Measurements from ENCODE around the gene FAM83F.
A peak's percentile ranks its signal among the peaks of the same experiment; 100 is the strongest.

Gene FAM83F

DNA sequence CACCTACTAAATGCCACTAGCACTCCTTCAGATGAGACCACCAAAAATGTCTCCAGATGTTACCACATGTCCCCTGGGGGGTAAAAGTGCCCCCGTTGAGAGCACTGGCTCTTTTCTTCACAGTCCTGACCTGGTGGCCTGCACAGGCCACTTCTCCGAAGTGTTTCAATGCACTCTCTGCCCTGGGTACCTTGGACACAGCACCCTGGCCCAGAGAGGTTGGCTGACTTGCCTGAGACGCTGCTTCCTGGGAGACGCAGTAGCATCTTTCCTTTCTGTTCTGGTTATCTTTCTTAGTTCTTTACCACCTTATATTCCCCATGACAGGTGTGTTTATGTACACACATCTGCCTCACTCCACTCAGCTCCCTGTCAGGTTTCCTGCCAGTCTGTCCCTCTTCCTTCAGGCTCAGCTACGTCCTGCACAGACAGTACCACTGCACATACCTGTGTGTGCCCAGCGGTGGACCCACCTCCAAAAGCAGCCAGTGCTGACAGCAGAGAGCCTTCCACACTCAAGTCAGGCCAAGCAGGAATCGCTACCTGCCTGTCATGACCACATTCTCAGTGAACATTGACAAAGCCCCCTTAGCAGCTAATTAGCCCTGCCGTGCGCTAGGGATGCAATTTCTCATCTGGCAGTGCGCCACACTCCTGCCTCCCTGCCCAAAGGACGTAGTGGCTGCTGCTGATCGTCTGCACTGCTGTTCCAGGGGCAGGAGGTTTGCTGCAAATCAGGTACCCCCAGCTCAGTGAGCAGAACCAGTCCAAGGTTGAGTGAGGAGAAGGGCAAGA, 39.0 kb downstream of the FAM83F start:
- FAIRE-seq (peak; percentile 69), DNase-seq (ENCODE audit: low spot score) (no peak)

DNA sequence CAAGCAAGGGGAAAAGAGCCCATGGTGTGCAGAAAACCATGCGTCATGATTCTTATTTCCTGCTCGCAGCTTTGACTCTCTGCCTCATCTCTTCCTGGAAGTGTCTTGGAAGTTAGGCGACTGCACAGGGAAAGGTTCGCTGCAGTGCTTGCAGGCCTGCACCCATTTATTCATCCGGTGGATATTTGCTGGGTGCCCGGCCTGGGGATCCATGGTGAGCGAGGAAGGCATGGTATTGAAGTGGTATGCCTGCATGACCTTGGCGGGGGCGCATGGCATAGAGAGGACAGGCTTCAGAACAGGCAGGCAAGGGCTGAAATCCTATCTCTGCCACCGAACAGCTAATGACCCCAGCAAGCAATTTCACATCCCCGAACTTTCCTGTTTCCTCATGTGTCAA, 40.6 kb downstream of the FAM83F start:
- FAIRE-seq, result no peak
- no peak for DNase-seq (ENCODE audit: low spot score)

DNA sequence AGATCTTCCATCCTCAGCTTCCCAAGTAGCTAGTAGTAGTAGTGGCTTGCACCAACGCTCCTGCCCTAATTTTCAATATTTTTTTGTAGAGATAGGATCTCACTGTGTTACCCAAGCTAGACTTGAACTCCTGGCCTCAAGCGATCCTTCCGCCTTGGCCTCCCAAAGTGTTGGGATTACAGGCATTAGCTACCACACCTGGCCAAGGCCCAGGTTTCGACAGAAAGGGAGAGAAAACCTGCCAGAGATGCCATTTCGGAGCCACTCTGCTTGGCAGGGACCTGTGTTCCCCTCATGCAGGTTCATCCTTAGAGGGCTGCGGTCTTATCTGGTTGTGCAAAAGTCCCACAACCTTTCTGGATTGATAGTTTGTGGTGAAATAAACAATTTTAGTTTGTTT, 41.4 kb downstream of the FAM83F start:
- DNase-seq (ENCODE audit: low spot score) (no peak), FAIRE-seq (no peak)

DNA sequence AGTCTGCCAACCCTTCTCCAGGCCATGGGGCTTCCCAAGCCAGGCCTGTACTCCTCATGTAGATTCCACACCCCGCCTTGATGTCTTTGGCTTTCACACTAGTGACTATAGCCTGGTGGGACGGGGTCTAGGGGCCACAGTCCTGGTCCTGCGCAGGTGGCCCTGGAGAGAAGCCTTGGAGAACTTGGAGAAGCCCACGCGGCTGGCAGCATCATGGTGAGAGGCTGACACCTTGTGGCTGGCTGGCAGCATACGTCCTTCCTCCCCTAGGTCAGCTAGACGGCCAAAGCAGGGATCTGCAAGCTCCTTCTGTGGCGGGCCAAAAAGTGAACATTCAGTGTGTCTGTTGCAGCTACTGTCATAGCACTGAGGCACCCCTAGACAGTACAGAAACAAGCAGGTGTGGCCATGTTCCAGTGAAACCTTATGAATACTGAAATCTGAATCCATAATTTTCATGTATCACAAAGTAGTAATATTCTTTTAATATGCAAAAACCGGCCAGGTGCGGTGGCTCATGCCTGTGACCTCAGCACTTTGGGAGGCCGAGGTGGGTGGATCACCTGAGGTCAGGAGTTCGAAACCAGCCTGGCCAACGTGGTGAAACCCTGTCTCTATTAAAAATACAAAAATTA, 42.0 kb downstream of the FAM83F start:
- DNase-seq (ENCODE audit: low spot score) (peak; percentile 89), FAIRE-seq (peak; percentile 89)

DNA sequence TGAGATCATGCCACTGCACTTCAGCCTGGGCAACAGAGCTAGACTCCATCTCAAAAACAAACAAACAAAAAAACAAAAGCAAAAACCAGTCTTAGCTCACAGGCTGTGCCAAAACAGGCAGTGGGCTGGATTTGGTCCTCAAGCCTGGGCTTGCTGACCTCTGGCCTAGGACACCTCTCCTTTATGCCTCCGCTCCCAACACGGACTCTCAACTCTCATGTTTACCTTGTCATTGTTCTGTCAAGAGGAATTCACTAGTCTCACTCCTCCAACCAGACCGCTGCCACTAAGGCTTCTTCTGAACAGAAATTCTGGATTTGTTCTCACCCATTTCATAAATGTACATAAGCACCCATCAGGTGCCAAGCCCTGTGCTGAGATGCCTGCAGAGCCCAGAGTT, 42.6 kb downstream of the FAM83F start:
- DNase-seq (ENCODE audit: low spot score) (no peak), FAIRE-seq (no peak)

DNA sequence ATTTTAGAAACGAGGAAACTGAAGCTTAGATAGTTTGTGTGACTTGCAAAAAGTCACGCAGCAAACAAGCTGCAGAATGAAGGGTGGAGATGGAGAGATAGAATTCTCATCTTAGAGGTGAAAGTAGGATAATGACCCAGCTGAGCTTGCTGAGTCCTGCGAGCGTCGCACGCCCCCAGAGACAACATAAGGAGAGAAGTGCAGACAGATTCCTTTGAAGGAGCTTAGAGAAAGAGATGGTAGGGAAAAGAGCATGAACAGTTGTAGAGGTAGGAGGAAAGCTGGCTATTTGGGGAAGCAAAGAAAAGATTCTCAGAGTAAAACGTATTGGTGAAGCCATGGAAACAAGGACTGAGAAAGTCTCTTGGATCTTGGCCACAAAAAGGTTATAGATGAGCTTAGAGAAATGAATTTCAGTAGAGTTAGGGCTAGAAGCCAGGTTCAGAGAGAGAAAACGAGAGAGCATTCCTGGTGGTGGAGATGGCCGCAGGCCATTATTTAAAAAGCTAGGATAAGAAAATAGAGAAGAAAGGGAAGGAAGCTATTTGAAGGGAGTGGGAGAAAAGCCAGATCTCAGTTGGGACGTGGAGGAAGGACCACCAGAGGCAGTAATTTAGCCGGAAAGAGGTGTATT, 44.8 kb downstream of the FAM83F start:
- no peak for FAIRE-seq
- no peak for DNase-seq (ENCODE audit: low spot score)

DNA sequence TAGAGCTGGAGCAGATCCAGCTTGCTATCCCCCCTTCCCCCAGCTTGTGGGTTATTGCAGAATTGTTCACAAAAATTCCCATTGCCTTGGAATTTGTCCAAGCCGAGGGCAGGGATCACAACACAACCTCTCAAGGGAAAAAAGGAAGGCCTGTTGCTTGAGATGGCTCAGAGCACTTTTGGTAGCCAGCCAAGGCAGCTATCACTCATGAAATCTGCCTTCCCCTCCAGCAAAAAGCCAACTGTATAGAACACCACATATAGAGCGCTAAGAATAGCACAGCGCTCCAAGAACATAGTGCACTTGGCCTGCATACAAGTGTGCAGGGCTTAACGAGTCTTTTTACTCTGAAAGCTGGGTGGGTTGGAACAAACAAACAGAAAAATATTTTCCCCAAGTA, 46.2 kb downstream of the FAM83F start:
- FAIRE-seq, result no peak
- peak; percentile 31 for DNase-seq (ENCODE audit: low spot score)

DNA sequence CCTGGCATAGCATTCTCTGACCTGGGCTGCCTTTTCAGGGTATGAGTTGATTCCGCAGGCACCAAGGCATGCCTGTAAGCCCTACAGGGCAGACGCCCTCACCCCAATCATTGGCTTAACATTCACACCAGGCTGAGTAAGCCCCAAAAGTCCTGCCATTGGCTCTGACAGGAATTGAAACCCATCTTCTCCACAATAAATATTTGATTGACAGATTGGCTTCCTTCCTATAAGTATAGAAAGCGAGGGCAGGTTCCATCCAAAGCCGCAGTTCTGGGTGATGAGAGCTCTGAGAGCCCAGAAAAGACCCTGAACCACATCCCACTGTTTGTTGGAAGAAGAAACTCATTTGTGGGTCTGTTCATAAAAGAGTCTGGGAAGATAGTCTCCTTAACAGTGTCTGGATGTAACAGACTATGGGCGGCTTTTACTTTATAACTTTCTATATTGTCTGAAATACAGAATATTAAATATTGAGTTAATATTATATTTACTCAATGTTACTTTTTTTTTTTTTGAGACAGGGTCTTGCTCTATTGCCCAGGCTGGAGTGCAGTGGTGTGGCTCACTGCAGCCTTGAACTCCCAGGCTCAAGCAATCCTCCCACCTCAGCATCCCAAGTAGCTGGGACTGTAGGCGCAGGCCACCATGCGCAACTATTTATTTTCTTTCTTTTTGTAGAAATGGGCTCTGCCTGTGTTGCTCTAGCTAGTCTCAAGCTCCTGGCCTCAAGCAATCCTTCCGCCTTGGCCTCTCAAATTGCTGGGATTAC, 46.8 kb downstream of the FAM83F start:
- FAIRE-seq (no peak), DNase-seq (ENCODE audit: low spot score) (no peak)

DNA sequence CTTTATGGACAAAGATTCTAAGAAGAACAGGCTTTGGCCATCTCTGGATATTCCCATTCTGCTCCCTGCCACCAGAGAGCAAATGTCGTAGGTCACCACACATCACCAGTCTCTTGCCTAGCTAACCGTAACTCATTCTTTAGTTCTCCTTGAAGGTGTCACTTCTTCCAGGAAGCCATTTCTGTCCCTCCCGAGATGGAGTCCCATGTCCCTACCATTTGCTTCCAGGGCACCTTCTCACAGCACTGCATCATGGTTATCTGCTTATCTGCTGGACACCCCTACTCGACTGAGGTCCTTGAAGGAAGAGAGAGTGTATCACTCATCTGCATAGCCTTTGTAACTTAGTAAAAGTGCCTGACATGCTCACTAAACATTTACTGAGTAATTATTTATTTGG, 47.6 kb downstream of the FAM83F start:
- DNase-seq (ENCODE audit: low spot score), result no peak
- peak; percentile 50 for FAIRE-seq

DNA sequence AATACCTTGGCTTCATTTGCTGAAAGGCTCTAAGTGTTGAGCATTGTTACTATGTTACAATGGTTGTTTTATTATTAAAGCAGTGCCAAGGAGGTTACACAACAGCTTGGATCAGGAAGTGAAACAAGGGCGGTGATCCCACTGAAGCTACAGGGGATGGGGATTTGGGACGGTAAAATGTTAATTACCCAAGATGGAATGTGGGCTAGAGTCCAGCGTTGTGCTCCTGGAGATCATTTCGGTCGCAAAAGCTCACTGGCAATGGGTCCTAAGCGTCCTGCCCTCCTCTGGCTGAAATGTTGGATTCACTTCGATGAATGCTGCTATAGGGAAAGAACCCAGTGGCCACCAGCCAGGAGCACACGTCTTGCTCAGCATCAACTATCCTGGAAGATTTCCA, 48.3 kb downstream of the FAM83F start:
- DNase-seq (ENCODE audit: low spot score), result no peak
- FAIRE-seq, result no peak

DNA sequence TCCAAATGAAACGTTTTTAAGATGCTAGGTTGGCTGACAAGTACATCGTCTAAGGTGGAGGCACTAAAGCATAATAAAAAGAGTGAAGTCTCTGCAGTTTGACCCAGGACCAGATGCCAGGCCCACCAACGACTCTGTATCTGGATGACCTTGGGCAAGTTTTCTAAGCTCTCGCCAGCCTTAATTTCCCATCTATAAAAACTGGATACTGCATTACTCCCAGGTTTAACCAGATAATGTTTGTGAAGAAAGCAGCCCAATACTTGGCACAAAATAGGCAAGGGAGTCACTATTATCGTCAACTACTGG, 49.0 kb downstream of the FAM83F start:
- no peak for FAIRE-seq
- no peak for DNase-seq (ENCODE audit: low spot score)

DNA sequence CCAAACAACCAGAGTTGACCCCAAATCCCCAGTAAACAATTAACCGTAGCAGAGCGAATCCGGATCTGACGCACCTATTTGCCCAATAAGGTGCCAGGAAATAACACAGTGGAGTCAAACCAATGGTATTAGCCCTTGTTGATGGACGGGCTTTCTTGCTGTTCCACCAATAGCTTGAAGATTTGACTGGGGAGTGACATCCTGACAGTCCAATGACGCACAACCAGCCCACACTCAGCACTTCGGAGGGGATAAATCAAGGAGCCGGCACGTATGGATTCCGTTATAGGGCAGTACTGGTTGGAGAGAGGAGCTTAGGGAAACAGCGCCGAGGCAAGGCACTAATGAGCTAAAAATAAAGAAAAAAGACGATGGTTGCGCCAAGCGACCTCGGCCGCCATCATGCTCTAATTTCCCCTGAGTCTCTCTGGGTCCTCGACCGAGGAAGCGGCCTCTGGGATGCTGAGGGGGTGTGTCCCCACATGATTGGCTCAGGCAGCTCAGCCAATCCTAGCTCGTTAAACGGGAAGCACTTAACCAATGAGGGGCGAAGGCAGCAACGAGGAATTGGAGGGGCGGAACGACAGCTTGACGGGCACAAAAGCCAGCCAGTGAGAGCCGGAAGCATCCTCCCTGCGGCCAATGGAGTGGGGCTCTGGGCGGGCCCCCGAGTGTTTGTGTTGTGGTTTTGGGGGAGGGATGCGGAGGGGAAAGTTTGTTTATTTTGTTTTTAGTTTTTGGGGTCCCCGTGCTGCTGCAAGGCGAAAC, 49.5 kb downstream of the FAM83F start:
- FAIRE-seq, result peak; percentile 96
- DNase-seq (ENCODE audit: low spot score), result peak; percentile 99

DNA sequence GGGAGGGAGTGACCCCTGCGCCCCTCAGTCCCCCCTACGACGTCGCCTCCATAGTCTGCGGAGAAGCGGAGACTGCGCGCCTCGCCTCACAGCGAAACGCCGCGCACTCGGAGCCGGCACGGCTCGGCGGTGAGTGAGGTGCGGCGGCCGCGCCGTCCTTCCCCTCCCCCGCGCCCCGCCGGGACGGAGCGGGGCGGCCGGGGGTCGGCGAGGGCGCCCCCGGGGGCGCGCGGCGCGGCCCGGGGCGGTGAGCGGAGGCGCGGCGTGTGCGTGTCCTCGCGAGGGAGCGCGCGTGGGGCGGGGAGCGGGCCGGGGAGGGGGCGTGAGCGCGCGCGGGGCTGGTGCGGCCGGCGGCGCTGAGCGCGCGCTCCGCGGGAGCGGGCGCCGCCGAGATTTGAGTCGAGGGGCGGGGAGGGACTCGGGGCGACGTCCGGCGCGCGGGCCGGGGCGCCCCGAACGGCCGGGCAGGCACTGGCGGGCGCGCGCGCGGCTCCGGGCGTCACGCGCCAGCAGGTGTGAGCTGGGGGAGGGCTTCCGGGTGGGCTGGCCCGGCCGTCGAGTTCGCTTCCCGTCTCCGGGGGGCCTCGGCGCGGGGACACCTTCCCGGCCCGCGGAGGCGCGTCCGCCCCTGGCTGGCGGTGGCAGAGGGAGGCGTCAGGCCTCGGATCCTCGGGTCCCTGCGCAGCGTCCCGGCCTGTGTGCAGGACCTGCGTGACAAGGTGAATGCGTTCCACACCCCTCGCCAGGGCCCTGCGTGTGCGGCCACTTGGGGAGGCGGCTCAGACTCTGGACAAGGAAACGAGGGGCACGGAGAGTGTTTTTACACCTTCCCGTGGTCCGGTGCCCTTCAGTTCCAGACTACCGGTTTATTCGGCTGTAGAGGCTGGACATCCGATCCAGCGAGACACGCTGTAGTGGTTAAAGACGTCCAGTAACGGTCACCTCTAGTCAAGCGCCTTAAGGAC, 50.4 kb downstream of the FAM83F start:
- peak; percentile 74 for DNase-seq (ENCODE audit: low spot score)
- FAIRE-seq, result peak; percentile 75

DNA sequence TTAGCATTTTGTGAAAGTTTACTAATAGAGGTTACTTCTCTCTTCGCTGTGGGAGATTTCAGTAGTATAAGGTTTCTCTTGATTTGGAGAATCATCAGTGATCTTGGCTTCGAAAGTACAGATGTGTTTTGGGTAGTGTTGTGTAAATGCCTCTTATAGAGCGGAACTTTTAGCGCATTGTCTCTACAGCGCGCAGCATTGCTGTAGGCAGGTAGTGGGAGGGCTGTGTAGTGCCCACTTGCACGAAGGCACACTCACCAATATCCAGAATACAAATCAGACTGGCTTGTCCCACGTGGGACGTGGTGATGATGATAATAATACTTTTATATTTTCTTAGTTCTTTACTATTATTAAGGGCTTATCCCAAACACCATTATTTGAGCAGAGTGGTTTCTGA, 51.4 kb downstream of the FAM83F start:
- FAIRE-seq (no peak), DNase-seq (ENCODE audit: low spot score) (no peak)

DNA sequence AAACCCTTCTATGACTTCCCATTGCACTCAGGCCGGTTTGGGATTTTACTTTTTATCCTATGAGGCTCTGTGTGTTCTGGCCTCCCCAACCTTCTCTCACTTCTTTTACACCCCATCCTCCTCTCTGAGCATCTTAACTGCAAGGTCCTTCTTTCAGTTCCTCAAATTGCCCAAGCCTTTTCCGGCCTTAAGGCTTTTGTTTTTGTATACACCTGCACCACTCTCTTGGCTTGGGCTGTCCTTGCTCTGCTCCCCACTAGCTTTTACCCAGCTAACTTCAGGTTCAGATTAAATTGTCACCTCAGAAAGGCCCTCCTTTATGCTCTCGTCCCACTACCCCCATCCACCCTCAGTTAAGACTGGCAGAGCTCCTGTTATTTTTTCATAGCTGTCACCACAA, 55.5 kb downstream of the FAM83F start:
- FAIRE-seq (no peak), DNase-seq (ENCODE audit: low spot score) (no peak)

DNA sequence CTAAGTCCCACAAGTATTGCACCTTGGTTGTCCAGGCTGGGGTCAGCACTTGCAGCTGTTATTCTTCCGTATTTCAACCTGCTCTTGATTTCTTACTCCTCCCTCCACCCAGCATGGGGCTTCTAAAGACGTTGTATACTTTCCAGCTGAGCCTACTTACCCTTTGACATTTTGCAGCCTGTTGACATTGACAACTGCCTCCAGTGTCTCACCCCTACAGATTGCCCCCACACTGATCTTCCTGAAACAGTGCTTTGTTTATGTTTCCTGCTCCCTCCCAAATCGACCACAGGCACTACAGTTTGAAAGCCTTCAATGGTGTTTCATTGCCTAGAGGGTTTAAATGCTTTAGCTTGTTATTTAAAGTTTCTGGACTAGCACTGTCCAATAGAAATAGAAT, 56.6 kb downstream of the FAM83F start:
- no peak for DNase-seq (ENCODE audit: low spot score)
- no peak for FAIRE-seq

DNA sequence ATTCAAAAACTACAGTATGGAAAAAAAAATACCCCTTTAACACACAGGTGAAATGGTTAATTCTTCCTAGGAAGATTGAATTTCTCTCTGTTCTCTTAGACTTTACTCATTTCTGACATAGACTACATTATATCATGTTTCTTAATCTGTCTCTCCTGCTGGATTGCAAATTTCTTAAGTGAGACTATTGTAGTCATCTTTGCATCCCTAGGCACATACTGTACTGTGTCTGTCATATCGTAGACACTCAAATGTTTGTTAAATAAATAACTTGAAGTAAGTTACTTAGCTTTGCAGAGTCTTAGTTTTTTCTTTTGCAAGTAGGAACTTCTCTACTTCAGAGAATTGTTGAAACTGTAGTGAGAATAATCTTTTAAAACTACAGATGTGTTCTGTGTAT, 58.7 kb downstream of the FAM83F start:
- DNase-seq (ENCODE audit: low spot score), result no peak
- FAIRE-seq, result no peak

DNA sequence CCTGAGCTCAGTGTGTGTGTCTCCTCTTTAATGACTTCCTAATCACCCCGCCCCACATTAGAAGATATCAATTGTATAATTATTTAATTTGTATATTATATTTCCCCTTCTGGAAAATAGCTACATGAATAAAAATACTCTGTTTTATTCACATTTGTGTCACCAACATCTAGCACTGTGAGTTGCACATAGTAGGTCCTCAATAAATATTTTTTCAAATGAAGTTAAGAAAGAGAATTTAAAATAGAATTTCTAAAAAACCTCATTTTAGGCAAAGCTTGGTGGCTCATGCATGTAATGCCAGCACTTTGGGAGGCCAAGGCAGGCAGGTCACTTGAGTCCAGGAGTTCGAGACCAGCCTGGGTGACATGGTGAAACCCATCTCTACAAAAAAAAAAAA, 59.7 kb downstream of the FAM83F start:
- DNase-seq (ENCODE audit: low spot score) (no peak), FAIRE-seq (no peak)

DNA sequence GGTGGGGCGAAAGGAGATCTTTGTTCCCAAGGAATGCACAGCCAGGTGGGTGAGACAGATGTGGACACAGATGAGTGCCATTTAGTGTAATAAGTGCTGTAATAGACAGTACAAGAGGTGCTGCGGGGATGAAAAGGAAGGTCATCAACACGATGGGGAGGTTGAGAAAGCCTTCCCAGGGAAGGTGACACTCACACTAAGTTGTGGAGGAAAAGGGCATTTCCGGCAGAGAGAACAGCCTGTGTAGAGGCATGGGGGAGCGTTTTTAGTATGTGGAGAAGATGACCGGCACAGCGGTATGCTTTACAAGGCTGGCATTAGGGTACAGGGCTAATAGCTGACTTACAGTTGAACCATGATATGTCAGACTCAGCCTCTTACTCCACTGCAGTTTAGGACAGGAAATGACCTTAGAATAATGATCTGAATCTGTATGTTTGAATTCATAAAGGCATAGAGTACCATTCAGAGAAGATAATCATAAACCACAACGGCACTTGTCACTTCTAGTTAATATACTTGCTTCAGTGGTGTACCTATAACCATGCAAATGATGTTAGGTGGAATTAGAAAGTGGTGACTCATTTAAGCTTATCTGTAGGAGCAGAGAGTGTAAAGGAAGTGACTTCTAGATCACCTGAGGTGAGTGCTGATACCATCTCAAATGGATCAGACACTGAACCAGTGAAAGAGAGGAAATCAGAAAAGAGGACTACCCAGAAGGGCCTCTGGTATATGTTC, 60.6 kb downstream of the FAM83F start:
- FAIRE-seq (peak; percentile 74), DNase-seq (ENCODE audit: low spot score) (no peak)

DNA sequence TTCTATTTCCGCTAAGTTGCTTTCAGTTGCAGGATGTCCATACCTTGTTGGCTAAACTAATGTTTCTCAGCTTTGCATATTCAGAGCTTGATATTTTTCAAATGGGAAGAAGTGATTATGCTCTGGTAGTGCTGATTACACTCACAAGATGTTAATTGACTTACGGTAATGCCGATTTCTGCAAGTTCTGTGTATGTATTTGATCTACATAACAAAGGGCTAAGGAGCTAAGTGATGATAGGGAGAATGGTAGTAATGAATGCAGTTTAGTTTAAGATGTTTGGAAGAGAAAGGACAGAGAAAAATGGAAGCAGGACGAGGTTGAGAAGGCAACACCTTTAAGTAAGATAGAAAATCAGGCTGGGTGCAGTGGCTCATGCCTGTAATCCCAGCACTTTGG, 61.4 kb downstream of the FAM83F start:
- no peak for FAIRE-seq
- DNase-seq (ENCODE audit: low spot score), result no peak
